Activated CD4-positive, alpha-beta memory T cell treated with anti-CD3 and anti-CD28 coated beads for 36 hours (primary cell): ENCODE data around the gene CAMK2D. TPM values are rescaled to one million over a fixed set of nuclear protein-coding genes. Genes with fewer than 3 reads are reported as not detected.
"Not testable (repeated sequence)": the region's sequence is repeated elsewhere in the genome, so short reads cannot be mapped to it uniquely, and the experiment has no call there.

Source experiments
- CTCF ChIA-PET: fragments of 350-600 bp; sonication (Branson Sonifier 250); formaldehyde crosslinking; loops from one replicate; lab custom pipeline; 2021; ENCODE audit warnings: antibody characterized with exemption, inconsistent platforms; lab: Charles Lee
- POLR2A ChIA-PET: fragments of 350-600 bp; sonication (Branson Sonifier 250); formaldehyde crosslinking; loops from one replicate; lab custom pipeline; 2021; ENCODE audit warnings: antibody characterized with exemption; lab: Charles Lee
- DNase-seq: peaks from one replicate; pipeline ENCODE4 v3.0.0-alpha.2; 2020
- H3K27ac Mint-ChIP-seq: one replicate; pipeline ENCODE4 v1.8.0; 2021; ENCODE audit warnings: mixed read lengths
- H3K27me3 Mint-ChIP-seq: one replicate; pipeline ENCODE4 v1.8.0; 2021; ENCODE audit warnings: mixed read lengths
- H3K36me3 Mint-ChIP-seq: one replicate; pipeline ENCODE4 v1.8.0; 2021; ENCODE audit warnings: mixed read lengths
- H3K4me1 Mint-ChIP-seq: one replicate; pipeline ENCODE4 v1.8.0; 2021; ENCODE audit warnings: low read depth, mixed read lengths
- H3K4me3 Mint-ChIP-seq: one replicate; pipeline ENCODE4 v1.8.0; 2021; ENCODE audit warnings: mild to moderate bottlenecking, mixed read lengths
- H3K9me3 Mint-ChIP-seq: one replicate; pipeline ENCODE4 v1.8.0; 2021; ENCODE audit warnings: mixed read lengths
- intact Hi-C: fragments of 100-400 bp; cut with micrococcal nuclease; formaldehyde crosslinking; loops from one replicate; pipeline ENCODE4 v1.15.1; 2023
- total RNA-seq, 2 experiments: library from RNA; stranded (reverse); gene quantifications; one replicate each; pipeline ENCODE4 v1.2.3, GENCODE V29; 2021

Gene CAMK2D
- total RNA-seq, 2 experiments from 2014 or later: 82.5 to 82.9 TPM

- intact Hi-C loops: no loop called here
- POLR2A ChIA-PET: no interaction called here
- Mint-ChIP-seq H3K27ac (no peak overlapping the region), H3K27me3 (no peaks in the 10 kb centered on the region), H3K4me3 (no peak overlapping the region), H3K4me1 (peaks cover 62% of the 10 kb centered on the region), H3K36me3 (peaks cover 11% of the 10 kb centered on the region), H3K9me3 (no peaks in the 10 kb centered on the region)
- CTCF ChIA-PET: no interaction called here
- DNase-seq: no peak
Measured at GRCh38 chr4:113727802-113728201, 33.7 kb downstream of the CAMK2D start.

- H3K4me3 Mint-ChIP-seq: no peak overlapping the region
Measured at GRCh38 chr4:113725963-113726362, 35.6 kb downstream of the CAMK2D start.

GRCh38 chr4:113718252-113718651 is 43.3 kb downstream of the CAMK2D start:
- Mint-ChIP-seq H3K27me3 (no peaks in the 10 kb centered on the region), H3K36me3 (peaks cover 18% of the 10 kb centered on the region), H3K4me1 (peaks cover 26% of the 10 kb centered on the region), H3K9me3 (no peaks in the 10 kb centered on the region), H3K4me3 (no peak overlapping the region), H3K27ac (no peak overlapping the region)
- DNase-seq: no peak
- CTCF ChIA-PET: no interaction called here
- POLR2A ChIA-PET: interaction anchor here (0.9 kb wide), 1 partner anchor 35 kb away, joined by 4 read pairs; no protein-coding TSS in a partner anchor
- intact Hi-C loops: no loop called here

More at GRCh38 chr4:113725963-113726362, 35.6 kb downstream of the CAMK2D start:
- intact Hi-C loops: no loop called here
- peaks cover 13% of the 10 kb centered on the region for H3K36me3 Mint-ChIP-seq
- H3K4me1 Mint-ChIP-seq: peaks cover 59% of the 10 kb centered on the region
- H3K27ac Mint-ChIP-seq: no peak overlapping the region
- POLR2A ChIA-PET: no interaction called here
- H3K9me3 Mint-ChIP-seq: no peaks in the 10 kb centered on the region
- no peaks in the 10 kb centered on the region for H3K27me3 Mint-ChIP-seq
- no peak for DNase-seq
- CTCF ChIA-PET: no interaction called here

GRCh38 chr4:113711883-113712662 is 49.5 kb downstream of the CAMK2D start:
- intact Hi-C loops: loop anchor here (1.0 kb wide), 2 partner anchors 19 to 28 kb away; no protein-coding TSS in a partner anchor
- H3K4me1 Mint-ChIP-seq: peaks cover 40% of the 10 kb centered on the region
- H3K27ac Mint-ChIP-seq: no peak overlapping the region
- no peak for DNase-seq
- H3K36me3 Mint-ChIP-seq: peaks cover 5% of the 10 kb centered on the region
- H3K4me3 Mint-ChIP-seq: no peak overlapping the region
- no peaks in the 10 kb centered on the region for H3K27me3 Mint-ChIP-seq
- H3K9me3 Mint-ChIP-seq: no peaks in the 10 kb centered on the region
- CTCF ChIA-PET: interaction anchor here (0.7 kb wide), 1 partner anchor 254 kb away, joined by 3 read pairs; no protein-coding TSS in a partner anchor
- POLR2A ChIA-PET: no interaction called here

GRCh38 chr4:113708250-113708649 is 53.3 kb downstream of the CAMK2D start:
- H3K4me3 Mint-ChIP-seq: no peak overlapping the region
- H3K27me3 Mint-ChIP-seq: no peaks in the 10 kb centered on the region
- no peak for DNase-seq
- no peak overlapping the region for H3K27ac Mint-ChIP-seq
- H3K4me1 Mint-ChIP-seq: peaks cover 40% of the 10 kb centered on the region
- H3K9me3 Mint-ChIP-seq: no peaks in the 10 kb centered on the region
- H3K36me3 Mint-ChIP-seq: peaks cover 5% of the 10 kb centered on the region
- intact Hi-C loops: no loop called here
- CTCF ChIA-PET: interaction anchor here (0.6 kb wide), 1 partner anchor 313 kb away, joined by 3 read pairs; no protein-coding TSS in a partner anchor
- POLR2A ChIA-PET: no interaction called here

GRCh38 chr4:113707048-113707447 is 54.5 kb downstream of the CAMK2D start:
- no peaks in the 10 kb centered on the region for H3K27me3 Mint-ChIP-seq
- H3K4me1 Mint-ChIP-seq: peaks cover 33% of the 10 kb centered on the region
- H3K27ac Mint-ChIP-seq: no peak overlapping the region
- DNase-seq: no peak
- intact Hi-C loops: no loop called here
- H3K9me3 Mint-ChIP-seq: no peaks in the 10 kb centered on the region
- no peak overlapping the region for H3K4me3 Mint-ChIP-seq
- ChIA-PET CTCF (no interaction called here), POLR2A (no interaction called here)
- peaks cover 6% of the 10 kb centered on the region for H3K36me3 Mint-ChIP-seq

- H3K9me3 Mint-ChIP-seq, intact Hi-C loops: not testable (repeated sequence)
Measured at GRCh38 chr4:113705097-113705496, 56.4 kb downstream of the CAMK2D start.

GRCh38 chr4:113702596-113702995 is 58.9 kb downstream of the CAMK2D start:
- intact Hi-C loops, H3K9me3 Mint-ChIP-seq, POLR2A ChIA-PET, DNase-seq, H3K4me3 Mint-ChIP-seq, H3K27ac Mint-ChIP-seq, H3K27me3 Mint-ChIP-seq: not testable (repeated sequence)
- CTCF ChIA-PET: interaction anchor here (1.3 kb wide), 1 partner anchor 162 kb away, joined by 3 read pairs; no protein-coding TSS in a partner anchor
- Mint-ChIP-seq H3K36me3 (peaks cover 16% of the 10 kb centered on the region), H3K4me1 (peaks cover 48% of the 10 kb centered on the region)

More at GRCh38 chr4:113705097-113705496, 56.4 kb downstream of the CAMK2D start:
- H3K27me3 Mint-ChIP-seq, DNase-seq, H3K27ac Mint-ChIP-seq, POLR2A ChIA-PET, H3K4me3 Mint-ChIP-seq, CTCF ChIA-PET: not testable (repeated sequence)
- peaks cover 13% of the 10 kb centered on the region for H3K36me3 Mint-ChIP-seq
- peaks cover 45% of the 10 kb centered on the region for H3K4me1 Mint-ChIP-seq

GRCh38 chr4:113701169-113701568 is 60.4 kb downstream of the CAMK2D start:
- ChIA-PET POLR2A (no interaction called here), CTCF (interaction anchor here (1.3 kb wide), 1 partner anchor 161 kb away, joined by 3 read pairs; no protein-coding TSS in a partner anchor)
- intact Hi-C loops: no loop called here
- H3K9me3 Mint-ChIP-seq: no peaks in the 10 kb centered on the region
- no peak overlapping the region for H3K27ac Mint-ChIP-seq
- no peaks in the 10 kb centered on the region for H3K27me3 Mint-ChIP-seq
- H3K36me3 Mint-ChIP-seq: peaks cover 16% of the 10 kb centered on the region
- H3K4me1 Mint-ChIP-seq: peaks cover 38% of the 10 kb centered on the region
- no peak overlapping the region for H3K4me3 Mint-ChIP-seq
- no peak for DNase-seq

- ChIA-PET POLR2A (no interaction called here), CTCF (no interaction called here)
- no peak for DNase-seq
- Mint-ChIP-seq H3K4me3 (no peak overlapping the region), H3K9me3 (no peaks in the 10 kb centered on the region), H3K4me1 (peaks cover 35% of the 10 kb centered on the region), H3K27ac (no peak overlapping the region), H3K36me3 (peaks cover 16% of the 10 kb centered on the region), H3K27me3 (no peaks in the 10 kb centered on the region)
- intact Hi-C loops: no loop called here
Measured at GRCh38 chr4:113700602-113701150, 60.9 kb downstream of the CAMK2D start.

GRCh38 chr4:113699772-113700171 is 61.8 kb downstream of the CAMK2D start:
- ChIA-PET CTCF (no interaction called here), POLR2A (interaction anchor here (2.1 kb wide), 1 partner anchor 15 kb away, joined by 6 read pairs; no protein-coding TSS in a partner anchor)
- Mint-ChIP-seq H3K36me3 (peaks cover 16% of the 10 kb centered on the region), H3K27me3 (no peaks in the 10 kb centered on the region), H3K4me3 (no peak overlapping the region), H3K4me1 (peaks cover 32% of the 10 kb centered on the region), H3K9me3 (no peaks in the 10 kb centered on the region), H3K27ac (no peak overlapping the region)
- intact Hi-C loops: no loop called here
- no peak for DNase-seq

- no peak for DNase-seq
- intact Hi-C loops: loop anchor here (1.0 kb wide), 3 partner anchors 14 to 65 kb away; no protein-coding TSS in a partner anchor
- ChIA-PET POLR2A (no interaction called here), CTCF (no interaction called here)
- Mint-ChIP-seq H3K27me3 (no peaks in the 10 kb centered on the region), H3K4me3 (no peak overlapping the region), H3K4me1 (peaks cover 36% of the 10 kb centered on the region), H3K36me3 (peaks cover 10% of the 10 kb centered on the region), H3K9me3 (no peaks in the 10 kb centered on the region), H3K27ac (peak overlapping the region; percentile 67)
Measured at GRCh38 chr4:113697429-113697828, 64.1 kb downstream of the CAMK2D start.
